D721Med (cell line): ENCODE data around the gene PKNOX1.
"Not testable (repeated sequence)": the region's sequence is repeated elsewhere in the genome, so short reads cannot be mapped to it uniquely, and the experiment has no call there.

Experiments
- DNase-seq: peaks from one replicate; pipeline ENCODE4 v3.0.0; 2011; ENCODE audit warnings: low spot score; ENCODE audit not compliant: insufficient read length
- FAIRE-seq: peaks from 2 replicates; lab custom pipeline; 2011; peaks lifted over from hg19 to GRCh38; lab: Jason Lieb, UNC
- TF ChIP-seq, protein P1 (sequence below): IDR thresholded peaks from 2 replicates; pipeline ENCODE4 v1.5.1; 2012; ENCODE audit warnings: mild to moderate bottlenecking, control low read depth; ENCODE audit not compliant: insufficient read depth; ENCODE audit errors: missing control alignments

Gene PKNOX1

DNA sequence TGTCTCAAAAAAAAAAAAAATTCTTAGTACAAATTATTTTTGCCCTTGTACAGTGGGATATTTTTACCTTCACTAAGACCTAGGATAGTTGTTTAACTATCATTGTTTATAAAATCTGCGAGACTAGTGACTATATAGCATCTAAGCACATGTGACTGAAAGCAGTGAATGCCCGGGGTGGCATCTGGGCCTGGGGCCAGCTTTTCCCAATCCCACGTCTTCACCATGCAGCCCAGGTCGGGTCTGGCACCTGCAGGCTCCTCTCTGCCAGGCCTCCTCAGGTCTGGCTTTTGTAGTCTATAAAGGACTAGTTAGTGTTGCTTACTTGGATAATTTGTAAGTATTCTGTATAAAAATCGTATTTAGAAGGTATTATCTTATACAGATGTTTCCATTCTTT is 60.5 kb downstream of the PKNOX1 start:
- TF ChIP-seq, protein P1, sequence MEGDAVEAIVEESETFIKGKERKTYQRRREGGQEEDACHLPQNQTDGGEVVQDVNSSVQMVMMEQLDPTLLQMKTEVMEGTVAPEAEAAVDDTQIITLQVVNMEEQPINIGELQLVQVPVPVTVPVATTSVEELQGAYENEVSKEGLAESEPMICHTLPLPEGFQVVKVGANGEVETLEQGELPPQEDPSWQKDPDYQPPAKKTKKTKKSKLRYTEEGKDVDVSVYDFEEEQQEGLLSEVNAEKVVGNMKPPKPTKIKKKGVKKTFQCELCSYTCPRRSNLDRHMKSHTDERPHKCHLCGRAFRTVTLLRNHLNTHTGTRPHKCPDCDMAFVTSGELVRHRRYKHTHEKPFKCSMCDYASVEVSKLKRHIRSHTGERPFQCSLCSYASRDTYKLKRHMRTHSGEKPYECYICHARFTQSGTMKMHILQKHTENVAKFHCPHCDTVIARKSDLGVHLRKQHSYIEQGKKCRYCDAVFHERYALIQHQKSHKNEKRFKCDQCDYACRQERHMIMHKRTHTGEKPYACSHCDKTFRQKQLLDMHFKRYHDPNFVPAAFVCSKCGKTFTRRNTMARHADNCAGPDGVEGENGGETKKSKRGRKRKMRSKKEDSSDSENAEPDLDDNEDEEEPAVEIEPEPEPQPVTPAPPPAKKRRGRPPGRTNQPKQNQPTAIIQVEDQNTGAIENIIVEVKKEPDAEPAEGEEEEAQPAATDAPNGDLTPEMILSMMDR = no peak
- FAIRE-seq (no peak), DNase-seq (no peak)

- not testable (repeated sequence) for FAIRE-seq, DNase-seq
These were observed 62.5 kb downstream of the PKNOX1 start for GRCh38 chr21:43036889-43037288.

DNA sequence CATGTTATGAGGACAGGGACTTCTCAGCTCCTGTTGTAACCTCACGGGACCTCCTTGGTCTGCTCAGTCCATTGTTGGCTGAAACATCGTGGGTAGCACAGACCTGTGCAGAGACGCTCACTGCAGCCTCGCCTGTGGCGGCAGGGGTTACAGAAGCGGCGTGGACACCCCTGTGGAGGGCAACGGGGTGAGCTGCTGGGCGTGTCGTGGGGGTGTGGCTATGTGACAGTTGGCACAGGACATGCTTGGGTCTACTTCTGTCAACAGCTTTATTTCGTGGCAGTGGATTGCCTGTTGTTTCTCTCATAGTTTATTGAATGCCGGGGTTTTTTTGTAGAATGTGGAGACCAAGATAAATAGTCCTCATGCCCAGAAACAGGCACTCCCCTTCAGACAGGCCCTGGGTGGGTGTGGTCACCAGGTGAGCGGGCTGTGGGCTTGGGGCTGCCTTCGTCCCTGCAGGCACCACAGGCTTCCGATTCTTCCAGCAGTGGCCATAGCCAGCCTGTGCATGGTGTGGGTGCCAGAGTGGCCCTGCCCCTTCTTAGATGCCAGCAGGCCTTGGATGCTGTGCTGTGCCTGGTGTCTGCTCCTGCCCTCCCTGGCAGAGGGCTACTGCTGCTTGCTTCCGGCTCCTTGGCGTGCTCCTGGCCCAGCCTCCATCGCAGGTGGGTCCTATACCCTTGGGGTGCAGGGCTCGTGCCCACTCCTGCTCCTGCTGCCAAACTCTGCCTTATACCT is 63.7 kb downstream of the PKNOX1 start:
- FAIRE-seq, DNase-seq: not testable (repeated sequence)

DNA sequence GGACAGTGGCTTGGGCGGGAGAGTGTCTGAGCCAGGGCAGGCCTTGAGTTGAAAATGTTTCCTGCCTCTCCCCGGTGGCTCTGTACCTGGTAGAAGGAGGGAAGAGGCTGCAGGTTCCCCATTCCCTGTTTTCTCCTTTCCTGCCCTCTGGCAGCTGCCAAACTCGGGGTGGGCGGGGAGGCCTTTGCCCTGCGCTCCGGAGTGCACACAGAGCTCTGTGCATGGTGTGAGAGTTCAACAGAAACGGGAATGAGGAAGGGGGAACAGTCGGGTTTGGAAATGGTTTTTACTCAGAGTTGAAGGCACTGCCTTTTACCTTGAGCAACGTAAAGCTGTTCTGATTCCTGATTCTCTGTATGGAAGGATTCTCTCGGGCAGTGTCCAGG is 64.3 kb downstream of the PKNOX1 start:
- FAIRE-seq, DNase-seq: not testable (repeated sequence)

- not testable (repeated sequence) for FAIRE-seq, DNase-seq
These were observed 67.8 kb downstream of the PKNOX1 start for GRCh38 chr21:43042169-43042568.

DNA sequence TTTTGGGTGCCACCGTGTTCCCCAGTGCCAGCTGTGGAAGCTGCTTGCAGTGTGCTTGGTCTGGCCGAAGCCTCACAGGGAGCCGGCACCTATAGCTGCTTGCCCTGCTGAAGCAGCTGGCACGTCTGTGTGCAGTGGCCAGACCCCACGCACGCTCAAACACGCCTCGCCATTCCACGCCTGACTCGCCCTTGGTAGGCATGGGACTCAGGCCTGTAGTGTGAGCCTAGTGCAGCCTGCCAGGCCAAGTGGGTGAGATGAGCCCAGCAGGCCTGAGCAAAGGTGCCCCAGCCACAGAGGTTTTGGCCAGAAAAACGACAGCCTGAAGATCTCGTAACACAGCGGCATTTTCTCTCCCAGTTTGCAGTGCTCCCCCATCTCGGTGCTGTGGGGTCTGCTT is 68.9 kb downstream of the PKNOX1 start:
- DNase-seq, FAIRE-seq: not testable (repeated sequence)

DNA sequence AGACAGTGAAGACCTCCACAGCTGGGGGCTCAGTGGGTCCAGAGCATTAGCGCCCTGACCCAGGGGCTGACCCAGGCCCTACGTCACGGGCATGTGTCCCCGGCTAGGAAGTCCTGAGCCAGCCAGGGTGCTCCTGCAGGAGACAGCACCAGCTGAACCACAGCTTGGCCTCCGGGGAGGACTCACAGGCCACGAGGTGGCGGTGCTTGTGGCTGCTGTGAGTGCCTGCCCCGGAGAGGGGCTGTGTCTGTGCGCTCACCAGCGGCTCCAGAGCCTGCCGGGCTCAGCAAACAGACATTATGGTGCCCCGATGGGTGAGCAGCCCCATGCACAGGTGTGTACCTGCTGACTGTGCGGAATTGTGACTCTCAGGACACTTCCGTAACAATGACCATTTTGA is 70.2 kb downstream of the PKNOX1 start:
- not testable (repeated sequence) for DNase-seq, FAIRE-seq

GRCh38 chr21:43045165-43045875 is 71.0 kb downstream of the PKNOX1 start:
- not testable (repeated sequence) for DNase-seq, FAIRE-seq

DNA sequence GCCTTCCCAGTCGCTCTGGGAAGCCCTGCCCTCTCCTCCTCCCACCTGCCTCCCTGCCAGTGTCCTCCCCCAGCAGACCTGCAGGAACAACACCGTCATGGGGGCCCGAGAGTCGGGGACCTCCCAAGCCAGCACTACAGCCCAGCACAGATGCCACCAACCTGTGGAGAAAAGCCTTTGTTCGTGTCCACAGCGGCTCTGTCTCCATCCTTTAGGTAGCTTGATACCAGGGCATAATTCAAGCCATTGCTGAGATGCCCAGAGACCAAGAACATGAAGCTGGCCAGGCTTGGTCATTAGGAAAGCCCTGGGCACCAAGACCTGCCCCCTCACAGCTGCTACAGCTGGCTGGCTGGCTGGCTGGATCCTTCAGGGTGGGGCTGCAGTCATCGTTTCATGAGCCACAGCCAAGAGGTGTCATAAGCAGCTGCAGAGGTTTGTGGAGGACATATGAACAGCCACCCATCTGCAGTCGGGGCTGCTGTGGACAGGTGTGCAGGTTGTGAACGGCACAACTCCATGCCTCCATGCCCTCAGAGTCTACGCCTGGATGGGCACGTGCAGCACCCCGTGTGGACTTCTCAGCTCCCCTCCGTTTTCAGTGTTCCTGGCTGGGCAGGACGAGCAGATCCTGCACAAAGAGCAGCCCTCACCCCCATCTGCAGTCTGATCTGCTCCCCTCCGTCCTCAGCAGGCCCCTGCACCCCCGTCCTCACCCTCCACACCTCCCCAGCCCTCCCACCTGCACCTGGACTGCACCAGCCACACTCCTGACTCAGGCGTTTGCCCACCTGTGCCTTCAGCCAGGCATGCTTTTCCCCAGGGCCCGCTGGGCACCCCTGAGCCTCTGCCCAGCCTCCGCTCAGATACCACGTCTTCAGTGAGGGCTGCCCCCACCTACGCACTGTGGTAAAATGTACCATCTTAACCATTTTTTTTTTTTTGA is 71.8 kb downstream of the PKNOX1 start:
- not testable (repeated sequence) for DNase-seq, FAIRE-seq

GRCh38 chr21:43053112-43053511 is 78.8 kb downstream of the PKNOX1 start:
- FAIRE-seq = not testable (repeated sequence)

DNA sequence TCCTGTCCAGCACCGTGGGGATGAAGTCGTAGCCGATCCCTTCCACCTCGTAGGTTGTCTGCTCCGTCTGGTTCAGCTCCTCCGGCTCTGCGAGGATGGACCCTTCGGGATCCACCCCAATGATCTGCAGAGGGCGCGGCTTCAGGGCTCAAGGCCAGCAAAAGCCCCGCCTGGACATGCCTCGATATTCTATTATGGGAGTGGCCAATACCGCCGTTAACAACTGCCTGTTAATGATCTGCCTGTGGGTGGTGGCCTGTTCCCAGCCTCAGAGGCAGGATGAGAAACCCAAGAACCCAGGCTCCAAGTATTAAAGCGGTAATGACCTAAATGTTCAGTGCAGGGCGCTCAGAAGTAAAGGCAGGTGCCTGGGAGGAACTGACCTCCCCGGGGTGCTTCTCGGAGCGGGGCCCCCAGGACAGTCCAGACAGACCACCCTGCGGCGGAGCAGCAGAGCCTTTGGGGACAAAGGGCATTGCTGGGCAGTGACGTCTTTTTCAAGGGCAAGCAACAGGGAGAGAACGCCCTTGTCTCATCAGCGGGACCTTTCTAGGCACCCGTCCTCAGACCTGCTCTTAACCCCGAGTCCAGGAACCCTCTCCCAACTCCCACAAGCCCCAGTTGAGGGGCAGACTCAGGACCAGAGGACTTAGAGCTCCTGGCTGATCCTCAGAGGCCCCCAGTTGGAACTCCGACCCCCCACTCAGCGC is 88.7 kb downstream of the PKNOX1 start:
- FAIRE-seq = not testable (repeated sequence)

More at GRCh38 chr21:43053112-43053511, 78.8 kb downstream of the PKNOX1 start:
- not testable (repeated sequence) for DNase-seq

DNA sequence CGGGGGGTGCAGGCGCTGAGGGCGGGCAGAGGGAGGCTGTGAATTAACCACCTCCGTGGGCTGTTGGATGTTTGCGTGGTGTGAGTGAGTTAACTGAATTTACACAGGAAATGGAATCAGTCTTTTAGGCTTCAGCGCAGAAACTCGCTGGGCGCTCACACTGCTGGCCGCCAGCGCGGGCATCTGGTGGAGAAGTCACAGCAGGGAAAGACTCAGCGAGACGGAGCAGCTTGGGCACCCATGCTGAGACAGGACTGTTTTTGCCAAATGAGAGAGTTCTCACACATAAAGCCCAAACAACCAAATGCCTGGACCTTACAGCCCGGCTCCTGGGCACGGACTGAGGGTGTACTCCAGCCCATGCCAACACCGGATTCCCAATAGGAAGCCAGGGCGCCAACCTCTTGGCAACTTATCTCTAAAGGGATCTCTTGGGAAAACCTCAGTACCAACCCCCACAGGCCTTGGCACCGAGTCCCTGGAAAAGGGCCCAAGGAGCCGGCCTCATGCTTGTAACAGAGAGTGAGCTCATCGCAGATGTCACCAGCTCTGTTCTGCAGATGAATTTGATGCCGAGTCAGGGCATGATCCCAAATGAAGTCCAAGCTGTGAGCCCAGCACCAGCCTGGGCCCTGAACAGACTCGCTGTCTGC is 90.0 kb downstream of the PKNOX1 start:
- not testable (repeated sequence) for DNase-seq, FAIRE-seq

More for the DNA sequence above, 88.7 kb downstream of the PKNOX1 start:
- not testable (repeated sequence) for DNase-seq

DNA sequence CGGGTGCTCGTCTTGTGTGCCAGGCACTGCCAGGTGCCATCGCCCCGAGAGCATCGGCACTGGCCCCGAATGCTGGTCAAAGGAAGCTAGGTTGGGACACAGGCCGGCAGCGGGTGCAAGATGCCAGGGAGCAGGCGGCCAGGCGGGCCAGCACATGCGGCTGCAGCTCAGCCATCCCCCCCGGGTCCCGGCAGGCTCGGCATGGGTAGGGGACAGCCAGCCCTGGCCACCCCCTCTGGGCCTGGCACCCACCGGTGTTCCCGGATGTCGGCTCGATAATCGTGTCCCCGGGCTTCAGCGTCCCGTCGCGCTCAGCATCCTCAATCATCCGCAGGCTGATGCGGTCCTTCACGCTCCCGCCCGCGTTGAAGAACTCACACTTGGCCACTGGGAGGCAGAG is 91.6 kb downstream of the PKNOX1 start:
- not testable (repeated sequence) for DNase-seq, FAIRE-seq

GRCh38 chr21:43066690-43067089 is 92.3 kb downstream of the PKNOX1 start:
- FAIRE-seq = not testable (repeated sequence)

GRCh38 chr21:43068065-43068464 is 93.7 kb downstream of the PKNOX1 start:
- FAIRE-seq, DNase-seq: not testable (repeated sequence)

More at GRCh38 chr21:43066690-43067089, 92.3 kb downstream of the PKNOX1 start:
- DNase-seq = not testable (repeated sequence)

DNA sequence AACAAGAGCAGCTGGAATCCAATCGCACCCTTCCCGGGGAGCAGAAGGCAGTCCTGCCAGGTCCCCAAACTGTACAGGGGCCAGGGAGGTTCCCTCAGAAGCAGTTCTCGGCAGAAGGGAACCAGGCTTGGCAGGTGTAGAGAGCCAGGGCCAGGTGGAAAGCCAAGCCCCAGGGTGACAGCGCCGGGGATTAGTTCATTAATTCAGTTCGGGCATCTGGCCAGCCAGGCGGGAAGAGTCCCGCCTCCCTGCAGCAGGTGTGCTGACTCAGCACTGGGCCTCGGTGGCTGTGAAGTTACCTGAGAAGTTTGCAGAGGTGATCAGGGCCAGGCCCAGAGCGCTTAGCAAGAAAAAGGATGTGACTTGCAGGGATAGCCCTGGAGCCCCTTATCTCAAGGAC is 95.3 kb downstream of the PKNOX1 start:
- FAIRE-seq, DNase-seq: not testable (repeated sequence)

DNA sequence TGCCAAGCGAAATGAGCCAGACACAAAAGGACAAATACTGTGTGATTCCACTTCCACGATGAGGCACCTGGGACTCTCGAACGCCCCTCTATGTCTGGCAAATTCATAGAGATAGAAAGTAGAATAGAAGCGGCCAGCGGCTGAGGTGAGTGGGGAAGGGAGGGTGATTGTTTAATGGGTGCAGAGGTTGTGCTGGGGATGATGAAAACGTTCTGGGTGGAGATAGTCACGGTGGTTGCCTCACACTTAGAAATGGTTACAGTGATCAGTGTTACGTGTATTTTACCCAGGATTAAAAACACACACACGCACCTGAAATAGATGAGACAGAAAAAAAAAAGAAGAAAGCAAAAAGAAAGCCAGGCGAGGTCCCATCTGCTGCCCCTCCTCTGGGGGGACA is 98.4 kb downstream of the PKNOX1 start:
- DNase-seq, FAIRE-seq: not testable (repeated sequence)
